Glutamatergic neuron (in vitro differentiated cells): ENCODE measurements around the gene SPATA25. TPM values are rescaled to one million over a fixed set of nuclear protein-coding genes. Genes with fewer than 3 reads are reported as not detected.

Experiments used
- DNase-seq: peaks from one replicate; pipeline ENCODE4 v3.0.0; 2022
- H3K27ac Mint-ChIP-seq: one replicate; pipeline ENCODE4 v1.8.0; 2020; ENCODE audit warnings: mild to moderate bottlenecking, mixed read lengths, inconsistent platforms; ENCODE audit not compliant: unreplicated experiment
- H3K27me3 Mint-ChIP-seq: one replicate; pipeline ENCODE4 v1.8.0; 2020; ENCODE audit warnings: mild to moderate bottlenecking, moderate library complexity, mixed read lengths, inconsistent platforms; ENCODE audit not compliant: unreplicated experiment
- H3K36me3 Mint-ChIP-seq: one replicate; pipeline ENCODE4 v1.8.0; 2020; ENCODE audit warnings: mild to moderate bottlenecking, mixed read lengths, inconsistent platforms; ENCODE audit not compliant: unreplicated experiment
- H3K4me1 Mint-ChIP-seq: one replicate; pipeline ENCODE4 v1.8.0; 2020; ENCODE audit warnings: mild to moderate bottlenecking, low read depth, mixed read lengths, inconsistent platforms; ENCODE audit not compliant: unreplicated experiment
- H3K4me3 Mint-ChIP-seq: one replicate; pipeline ENCODE4 v1.8.0; 2020; ENCODE audit warnings: mild to moderate bottlenecking, mixed read lengths, inconsistent platforms; ENCODE audit not compliant: unreplicated experiment
- H3K9me3 Mint-ChIP-seq: one replicate; pipeline ENCODE4 v1.8.0; 2020; ENCODE audit warnings: mild to moderate bottlenecking, moderate library complexity, mixed read lengths, inconsistent platforms; ENCODE audit not compliant: unreplicated experiment
- CTCF ChIP-seq: fragments of 200-600 bp; sonication (generic); IDR thresholded peaks from one replicate; pipeline ENCODE4 v1.5.0; 2021; ENCODE audit not compliant: partially characterized antibody, unreplicated experiment
- total RNA-seq: library from RNA; stranded (reverse); fragmentation: NEBNext Ultra II Directional; extraction: Animal tissue kit (Norgen Biotek cat#: 25700); gene quantifications from one replicate; pipeline ENCODE4 v1.2.1, GENCODE V29; 2021; ENCODE audit not compliant: unreplicated experiment

Gene SPATA25
- total RNA-seq, 1 donor from 2014 or later, result 1.2 TPM

- Mint-ChIP-seq H3K4me1 (peaks cover 3% of the 10 kb centered on the region), H3K27ac (no peak overlapping the region), H3K36me3 (no peaks in the 10 kb centered on the region), H3K4me3 (no peak overlapping the region), H3K9me3 (peaks cover 3% of the 10 kb centered on the region), H3K27me3 (peaks cover 4% of the 10 kb centered on the region)
- no peak for TF ChIP-seq CTCF
- no peak for DNase-seq
Observed at GRCh38 chr20:45908084-45908483, 20.7 kb upstream of the SPATA25 start.

DNA sequence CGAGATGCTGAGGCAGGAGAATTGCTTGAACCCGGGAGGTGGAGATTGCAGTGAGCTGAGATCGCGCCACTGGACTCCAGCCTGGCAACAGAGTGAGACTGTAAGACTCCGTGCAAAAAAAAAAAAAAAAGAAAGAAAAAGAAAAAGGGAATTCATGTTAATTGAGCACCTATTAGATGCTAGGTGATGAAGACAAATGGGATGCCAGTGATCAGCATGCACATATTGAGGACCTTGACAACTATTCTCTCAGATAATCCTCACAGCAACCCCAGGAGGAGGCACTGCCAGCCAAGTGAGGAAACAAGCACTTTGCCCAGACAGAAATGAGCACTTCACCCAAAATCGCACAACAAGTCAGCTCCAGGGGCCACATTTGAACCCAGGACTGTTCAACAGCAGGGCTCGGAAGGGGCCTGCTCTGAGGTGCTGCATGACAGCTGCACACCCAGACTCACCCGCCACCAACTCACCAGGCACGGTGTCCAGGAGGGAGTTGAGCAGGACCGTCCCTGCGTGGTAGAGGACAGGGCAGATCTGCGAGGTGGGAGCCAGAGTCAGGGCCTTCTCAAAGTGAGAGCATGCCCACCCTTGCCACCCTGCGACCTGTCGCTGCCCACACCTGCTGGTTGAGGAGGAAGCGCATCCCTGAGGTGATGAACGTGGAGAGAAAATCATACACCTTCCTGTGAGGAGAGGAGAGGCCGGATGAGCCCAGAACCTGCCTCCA is 20.0 kb upstream of the SPATA25 start:
- H3K27ac Mint-ChIP-seq, result no peak overlapping the region
- no peak overlapping the region for H3K4me3 Mint-ChIP-seq
- no peak for DNase-seq
- TF ChIP-seq CTCF, result no peak
- peaks cover 3% of the 10 kb centered on the region for H3K9me3 Mint-ChIP-seq
- no peaks in the 10 kb centered on the region for H3K36me3 Mint-ChIP-seq
- H3K27me3 Mint-ChIP-seq, result peaks cover 4% of the 10 kb centered on the region
- H3K4me1 Mint-ChIP-seq, result peaks cover 3% of the 10 kb centered on the region

DNA sequence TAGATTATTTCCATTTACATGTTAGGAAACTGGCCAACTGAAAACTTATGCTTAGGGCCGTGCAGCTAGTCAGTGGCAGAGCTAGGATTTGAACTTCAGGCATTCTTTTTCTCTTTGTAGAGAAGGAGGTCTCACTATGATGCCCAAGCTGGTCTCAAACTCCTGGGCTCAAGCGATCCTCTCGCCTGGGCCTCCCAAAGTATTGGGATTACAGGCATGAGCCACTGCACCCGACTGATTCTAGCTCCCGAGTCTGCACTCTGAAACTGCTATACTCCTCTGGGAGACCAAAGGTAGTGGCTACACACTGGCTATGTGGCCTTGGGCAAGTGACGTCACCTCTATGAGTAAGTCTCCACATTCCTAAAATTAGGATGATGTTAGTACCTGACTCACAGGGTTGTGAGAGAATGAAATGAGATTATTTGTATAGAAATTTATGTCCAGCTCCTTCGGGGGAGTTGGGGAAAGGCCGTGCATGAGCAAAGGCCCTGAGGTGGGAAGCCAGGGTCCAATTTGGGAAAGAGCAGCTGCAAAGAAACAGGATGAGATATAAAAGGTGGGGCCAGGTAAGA is 18.2 kb upstream of the SPATA25 start:
- Mint-ChIP-seq H3K36me3 (no peaks in the 10 kb centered on the region), H3K9me3 (peaks cover 3% of the 10 kb centered on the region), H3K4me1 (peaks cover 1% of the 10 kb centered on the region), H3K4me3 (no peak overlapping the region), H3K27ac (no peak overlapping the region), H3K27me3 (peaks cover under 1% of the 10 kb centered on the region)
- no peak for TF ChIP-seq CTCF
- no peak for DNase-seq

DNA sequence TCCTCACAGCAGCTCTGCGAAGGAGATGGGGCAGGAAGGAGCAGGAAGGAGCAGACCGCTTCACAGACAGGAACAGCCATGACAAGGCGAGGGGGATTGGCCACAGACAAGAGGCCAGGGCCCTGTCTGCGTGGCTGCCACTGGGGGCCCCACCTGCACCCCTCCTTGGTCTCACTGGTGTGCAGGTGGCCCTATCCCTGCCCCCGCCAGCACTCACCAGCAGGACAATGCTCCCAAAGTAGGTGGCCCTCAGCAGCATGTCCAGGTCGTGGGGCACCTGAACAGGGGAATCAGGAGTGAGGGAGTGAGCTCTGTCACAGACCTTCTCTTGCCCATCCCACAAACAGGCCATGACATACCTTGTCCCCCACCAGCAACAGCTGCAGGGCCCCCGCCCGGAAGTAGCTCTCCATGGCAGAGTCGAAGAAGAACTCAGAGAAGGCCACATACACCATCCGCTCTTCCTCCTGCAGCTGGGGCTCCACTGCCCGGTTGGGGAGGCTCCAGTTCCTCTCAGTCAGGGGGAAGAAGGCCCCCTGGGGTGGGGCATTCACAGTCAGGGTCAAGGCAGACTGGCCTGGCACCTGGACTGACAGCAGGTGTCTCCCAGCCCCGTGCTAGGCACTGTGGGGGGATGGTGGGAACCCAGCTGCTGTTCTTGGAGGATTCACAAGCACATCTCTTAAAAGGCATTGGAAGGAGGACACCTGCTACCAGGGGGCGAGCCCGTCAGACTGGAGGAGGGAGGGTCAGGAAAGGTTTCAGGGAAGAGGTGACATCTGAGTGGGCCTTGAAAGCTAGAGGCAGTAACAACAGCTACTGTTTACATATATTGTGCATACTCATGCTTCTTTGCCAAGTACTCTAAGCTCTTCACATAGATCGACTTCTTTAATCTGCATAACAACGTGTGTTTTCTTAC is 17.4 kb upstream of the SPATA25 start:
- no peaks in the 10 kb centered on the region for H3K4me1 Mint-ChIP-seq
- H3K36me3 Mint-ChIP-seq, result no peaks in the 10 kb centered on the region
- no peaks in the 10 kb centered on the region for H3K27me3 Mint-ChIP-seq
- H3K27ac Mint-ChIP-seq, result no peak overlapping the region
- TF ChIP-seq CTCF, result no peak
- DNase-seq, result no peak
- H3K9me3 Mint-ChIP-seq, result peaks cover 3% of the 10 kb centered on the region
- no peak overlapping the region for H3K4me3 Mint-ChIP-seq
